Mucosa of stomach (tissue), 1 donor: ENCODE results near the gene FOXC2.

Source experiments
- H3K27me3 ChIP-seq: one replicate; pipeline ENCODE4 v1.7.0; 2013; ENCODE audit warnings: mild to moderate bottlenecking, low read length; ENCODE audit not compliant: control insufficient read depth, insufficient read depth
- H3K36me3 ChIP-seq: one replicate; pipeline ENCODE4 v1.7.0; 2013; ENCODE audit warnings: low read length; ENCODE audit not compliant: control insufficient read depth, insufficient read depth
- H3K4me1 ChIP-seq: one replicate; pipeline ENCODE4 v1.7.0; 2013; ENCODE audit warnings: mild to moderate bottlenecking, low read length; ENCODE audit not compliant: control insufficient read depth, insufficient read depth
- H3K4me3 ChIP-seq: one replicate; pipeline ENCODE4 v1.7.0; 2013; ENCODE audit warnings: low read length
- H3K9ac ChIP-seq: one replicate; pipeline ENCODE4 v1.7.0; 2013; ENCODE audit warnings: mild to moderate bottlenecking, low read length, moderate library complexity
- H3K9me3 ChIP-seq: one replicate; pipeline ENCODE4 v1.7.0; 2013; ENCODE audit warnings: mild to moderate bottlenecking, low read length, moderate library complexity; ENCODE audit not compliant: control insufficient read depth
- donor health status: Pancreatic carcinoma.

Gene FOXC2

GRCh38 chr16:86527366-86527765 lies 39.3 kb upstream of the FOXC2 start:
- Histone ChIP-seq H3K4me3 (no peak overlapping the region), H3K36me3 (no peaks in the 10 kb centered on the region), H3K4me1 (no peaks in the 10 kb centered on the region), H3K9me3 (no peaks in the 10 kb centered on the region), H3K9ac (no peak overlapping the region), H3K27me3 (peaks cover 4% of the 10 kb centered on the region)

- no peak overlapping the region for H3K9ac ChIP-seq
- H3K9me3 ChIP-seq, result no peaks in the 10 kb centered on the region
- no peaks in the 10 kb centered on the region for H3K27me3 ChIP-seq
- no peaks in the 10 kb centered on the region for H3K36me3 ChIP-seq
- no peak overlapping the region for H3K4me3 ChIP-seq
- H3K4me1 ChIP-seq, result no peaks in the 10 kb centered on the region
Measured at GRCh38 chr16:86528061-86528929, 38.3 kb upstream of the FOXC2 start.

- H3K4me1 ChIP-seq, result no peaks in the 10 kb centered on the region
- no peaks in the 10 kb centered on the region for H3K9me3 ChIP-seq
- no peak overlapping the region for H3K9ac ChIP-seq
- no peak overlapping the region for H3K4me3 ChIP-seq
- H3K36me3 ChIP-seq, result no peaks in the 10 kb centered on the region
- H3K27me3 ChIP-seq, result no peaks in the 10 kb centered on the region
Measured at GRCh38 chr16:86529160-86529559, 37.5 kb upstream of the FOXC2 start.

- Histone ChIP-seq H3K9ac (no peak overlapping the region), H3K36me3 (no peaks in the 10 kb centered on the region), H3K4me3 (no peak overlapping the region), H3K27me3 (no peaks in the 10 kb centered on the region), H3K9me3 (no peaks in the 10 kb centered on the region), H3K4me1 (no peaks in the 10 kb centered on the region)
Measured at GRCh38 chr16:86530251-86531190, 36.1 kb upstream of the FOXC2 start.

- Histone ChIP-seq H3K9me3 (no peaks in the 10 kb centered on the region), H3K4me3 (no peak overlapping the region), H3K9ac (no peak overlapping the region), H3K36me3 (no peaks in the 10 kb centered on the region), H3K4me1 (no peaks in the 10 kb centered on the region), H3K27me3 (no peaks in the 10 kb centered on the region)
Measured at GRCh38 chr16:86531191-86531545, 35.5 kb upstream of the FOXC2 start.

GRCh38 chr16:86531641-86532525 lies 34.7 kb upstream of the FOXC2 start:
- H3K4me3 ChIP-seq, result no peak overlapping the region
- H3K9ac ChIP-seq, result no peak overlapping the region
- no peaks in the 10 kb centered on the region for H3K27me3 ChIP-seq
- H3K36me3 ChIP-seq, result no peaks in the 10 kb centered on the region
- H3K9me3 ChIP-seq, result no peaks in the 10 kb centered on the region
- H3K4me1 ChIP-seq, result no peaks in the 10 kb centered on the region

- no peaks in the 10 kb centered on the region for H3K27me3 ChIP-seq
- H3K4me1 ChIP-seq, result no peaks in the 10 kb centered on the region
- no peaks in the 10 kb centered on the region for H3K9me3 ChIP-seq
- H3K9ac ChIP-seq, result no peak overlapping the region
- no peak overlapping the region for H3K4me3 ChIP-seq
- no peaks in the 10 kb centered on the region for H3K36me3 ChIP-seq
Measured at GRCh38 chr16:86532526-86532815, 34.2 kb upstream of the FOXC2 start.

- Histone ChIP-seq H3K4me3 (no peak overlapping the region), H3K9me3 (no peaks in the 10 kb centered on the region), H3K27me3 (no peaks in the 10 kb centered on the region), H3K4me1 (no peaks in the 10 kb centered on the region), H3K36me3 (no peaks in the 10 kb centered on the region), H3K9ac (no peak overlapping the region)
Measured at GRCh38 chr16:86533076-86533475, 33.6 kb upstream of the FOXC2 start.

GRCh38 chr16:86533767-86534351 lies 32.8 kb upstream of the FOXC2 start:
- no peaks in the 10 kb centered on the region for H3K36me3 ChIP-seq
- H3K4me3 ChIP-seq, result no peak overlapping the region
- no peaks in the 10 kb centered on the region for H3K4me1 ChIP-seq
- no peaks in the 10 kb centered on the region for H3K9me3 ChIP-seq
- H3K9ac ChIP-seq, result no peak overlapping the region
- no peaks in the 10 kb centered on the region for H3K27me3 ChIP-seq

- H3K36me3 ChIP-seq, result no peaks in the 10 kb centered on the region
Measured at GRCh38 chr16:86534779-86535615, 31.6 kb upstream of the FOXC2 start.

GRCh38 chr16:86536621-86537020 lies 30.0 kb upstream of the FOXC2 start:
- no peaks in the 10 kb centered on the region for H3K9me3 ChIP-seq
- H3K9ac ChIP-seq, result no peak overlapping the region
- no peaks in the 10 kb centered on the region for H3K36me3 ChIP-seq
- no peaks in the 10 kb centered on the region for H3K27me3 ChIP-seq
- H3K4me3 ChIP-seq, result no peak overlapping the region
- no peaks in the 10 kb centered on the region for H3K4me1 ChIP-seq

More at GRCh38 chr16:86534779-86535615, 31.6 kb upstream of the FOXC2 start:
- H3K4me3 ChIP-seq, result no peak overlapping the region
- H3K9ac ChIP-seq, result no peak overlapping the region
- H3K9me3 ChIP-seq, result no peaks in the 10 kb centered on the region
- H3K4me1 ChIP-seq, result no peaks in the 10 kb centered on the region
- no peaks in the 10 kb centered on the region for H3K27me3 ChIP-seq
